Measurements from ENCODE around the gene RAB40B. TPM values are rescaled to one million over a fixed set of nuclear protein-coding genes. Genes with fewer than 3 reads are reported as not detected.
A peak's percentile ranks its signal among the peaks of the same experiment; 100 is the strongest.

RAB40B gene
- total and polyA plus RNA-seq, 2 of the 13 experiments (the other 11 are each of a cell fraction or from before 2014, with no cell fraction given), result 6.2 to 6.5 TPM

GRCh38 chr17:82648165-82648668 is 50.3 kb downstream of the RAB40B start, which contains the start of gene WDR45B (continued):
- TF ChIP-seq PRMT3 (CRISPR knock-in tag; IDR thresholded peaks at IDR 0.05; ENCODE audit: borderline replicate concordance, low read depth), result no peak
- no peak for TF ChIP-seq REXO4 (CRISPR knock-in tag; IDR thresholded peaks at IDR 0.05; ENCODE audit: borderline replicate concordance)
- TF ChIP-seq ZNF234 (CRISPR knock-in tag; conservative IDR thresholded peaks at IDR 0.05), result no peak
- no peak for TF ChIP-seq ZNF280D (CRISPR knock-in tag; IDR thresholded peaks at IDR 0.05)
- TF ChIP-seq ARID3A (IDR thresholded peaks at IDR 0.05; ENCODE audit: low read depth, low read length), result no peak
- TF ChIP-seq HOMEZ (CRISPR knock-in tag; IDR thresholded peaks at IDR 0.05; ENCODE audit: low read depth), result peak; percentile 70; the same call in 1 of the 2 replicates
- TF ChIP-seq ETV5 (CRISPR knock-in tag; IDR thresholded peaks at IDR 0.05; ENCODE audit: borderline replicate concordance), result peak; percentile 98
- TF ChIP-seq PBX2 (CRISPR knock-in tag; IDR thresholded peaks at IDR 0.05), result no peak
- TF ChIP-seq ZBTB49 (CRISPR knock-in tag; IDR thresholded peaks at IDR 0.05; ENCODE audit: borderline replicate concordance), result no peak
- TF ChIP-seq SNRNP70 (IDR thresholded peaks at IDR 0.05; ENCODE audit: low read depth, low read length), result no peak
- TF ChIP-seq THAP9 (CRISPR knock-in tag; IDR thresholded peaks at IDR 0.05; ENCODE audit: borderline replicate concordance), result peak; percentile 76
- TF ChIP-seq PHF8 (CRISPR knock-in tag; IDR thresholded peaks at IDR 0.05), result peak; percentile 99
- TF ChIP-seq JUN (CRISPR knock-in tag; IDR thresholded peaks at IDR 0.05), result no peak; the same call in 1 of the 2 replicates
- no peak for TF ChIP-seq RCOR2 (CRISPR knock-in tag; IDR thresholded peaks at IDR 0.05)
- no peak; the same call in 1 of the 2 replicates for TF ChIP-seq ZFP36L1 (CRISPR knock-in tag; IDR thresholded peaks at IDR 0.05)
